Activated naive CD4-positive, alpha-beta T cell (primary cell): ENCODE results near the gene RNF8.

ENCODE experiments used
- DNase-seq, 4 experiments: peaks; one replicate each; lab custom pipeline; 2025; lab: John Stamatoyannopoulos, UW

Gene RNF8

GRCh38 chr6:37359039-37359438, 5.3 kb downstream of the RNF8 start:
- no peak for DNase-seq

- DNase-seq = no peak
Measured at GRCh38 chr6:37362101-37362828, 8.5 kb downstream of the RNF8 start.

GRCh38 chr6:37365791-37366190, 12.0 kb downstream of the RNF8 start:
- no peak for DNase-seq

DNA sequence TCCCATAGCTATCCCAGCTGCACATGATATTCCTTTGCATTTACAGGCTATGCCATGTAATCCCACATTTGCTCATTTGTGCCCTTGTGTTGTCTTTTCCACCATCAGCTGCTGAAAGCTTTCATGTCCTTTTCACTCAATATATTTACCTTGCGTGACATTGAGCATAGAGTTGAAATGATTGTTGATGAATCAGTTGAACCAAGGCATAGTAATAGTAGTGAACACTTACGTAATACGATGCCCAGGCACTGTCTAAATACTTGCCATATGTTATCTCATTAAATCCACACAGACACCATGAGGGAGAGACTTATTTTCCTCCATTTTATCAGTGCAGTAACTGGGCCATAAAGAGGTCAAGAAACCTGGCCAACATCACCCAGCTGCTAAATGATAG, 13.1 kb downstream of the RNF8 start:
- no peak for DNase-seq

GRCh38 chr6:37368961-37369320, 15.2 kb downstream of the RNF8 start:
- no peak for DNase-seq

DNA sequence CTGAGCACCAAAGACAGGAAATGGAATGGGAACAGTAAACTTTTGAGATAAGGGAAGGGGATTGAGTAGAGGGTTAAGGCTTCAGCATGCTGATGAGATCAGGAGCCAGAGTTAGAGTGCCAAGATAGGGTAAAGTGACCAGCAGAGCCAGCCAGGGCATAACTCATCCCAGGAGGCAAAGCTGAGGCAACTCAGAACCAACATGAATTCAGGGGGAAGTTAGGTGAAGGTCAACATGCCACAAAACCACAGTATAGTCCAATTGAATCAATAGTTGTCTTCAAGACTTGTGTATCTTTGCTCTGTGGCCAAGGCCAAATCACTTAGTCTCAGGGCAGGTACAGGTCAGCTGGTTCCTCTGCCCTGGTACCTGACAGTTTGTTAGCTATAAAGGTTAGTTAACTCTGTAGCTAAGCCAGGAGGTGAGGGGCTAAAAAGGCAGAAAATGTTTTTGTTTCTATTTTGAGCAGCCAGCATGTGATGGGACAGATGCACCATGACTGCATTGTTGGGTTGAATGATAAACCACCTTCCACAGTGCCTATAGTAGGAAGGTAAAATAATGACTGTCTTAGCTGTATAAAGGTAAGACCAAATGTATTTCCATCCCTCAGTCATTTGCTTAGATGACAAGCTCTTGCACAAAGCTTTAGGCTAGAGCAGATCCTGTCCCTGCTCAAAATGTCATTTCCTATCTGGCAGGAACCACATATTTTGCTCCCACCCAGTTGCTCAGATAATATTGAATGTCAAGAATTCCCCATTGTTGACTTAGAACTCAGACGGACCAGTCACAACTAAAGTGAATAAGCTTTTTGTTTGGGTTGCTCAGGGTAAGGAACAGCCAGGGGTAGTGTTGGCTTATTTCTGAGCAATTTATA, 15.8 kb downstream of the RNF8 start:
- DNase-seq = no peak

DNA sequence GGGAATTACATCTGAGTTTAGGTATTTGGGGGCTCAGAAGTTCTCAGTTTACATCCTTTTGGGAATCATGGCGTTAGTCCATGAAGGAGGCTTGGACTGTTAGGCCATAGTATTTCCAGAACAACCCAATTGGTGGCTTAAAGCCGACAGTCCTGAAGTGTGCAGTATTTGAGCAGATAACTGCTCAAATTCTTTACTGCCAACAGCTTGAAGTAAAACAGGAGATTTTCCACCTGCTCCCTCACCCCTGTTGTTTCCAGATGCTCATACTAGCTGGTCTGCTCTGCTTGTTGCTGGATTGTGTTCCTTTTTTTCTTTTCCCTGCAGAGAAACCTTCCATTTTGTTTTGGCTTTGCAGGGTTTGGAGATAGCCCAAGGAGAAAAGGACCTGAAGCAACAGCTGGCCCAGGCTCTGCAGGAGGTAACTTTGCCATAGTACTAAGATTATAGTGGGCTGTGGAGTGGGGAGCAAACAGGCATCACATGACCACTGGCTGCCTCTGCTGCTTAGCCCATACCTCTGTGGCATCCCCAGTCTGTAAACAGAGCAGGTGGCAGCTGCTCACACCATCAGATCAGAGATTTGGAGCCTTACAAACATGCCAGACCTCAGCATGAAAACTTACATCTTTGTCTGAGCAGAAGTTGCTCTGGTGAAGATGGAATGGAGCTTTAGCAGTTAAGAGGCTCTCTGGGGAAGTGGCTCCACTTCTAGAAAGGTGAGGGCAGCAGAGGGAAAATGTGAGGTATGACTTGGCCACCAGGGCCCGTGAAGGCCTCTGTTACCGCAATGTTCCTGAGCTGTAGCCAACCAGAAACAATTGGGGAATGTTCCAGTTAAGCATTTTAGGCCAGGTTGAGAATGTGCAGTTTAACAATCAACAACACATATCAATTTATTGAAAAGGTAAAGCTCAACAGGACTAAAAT, 17.6 kb downstream of the RNF8 start:
- DNase-seq = no peak

DNA sequence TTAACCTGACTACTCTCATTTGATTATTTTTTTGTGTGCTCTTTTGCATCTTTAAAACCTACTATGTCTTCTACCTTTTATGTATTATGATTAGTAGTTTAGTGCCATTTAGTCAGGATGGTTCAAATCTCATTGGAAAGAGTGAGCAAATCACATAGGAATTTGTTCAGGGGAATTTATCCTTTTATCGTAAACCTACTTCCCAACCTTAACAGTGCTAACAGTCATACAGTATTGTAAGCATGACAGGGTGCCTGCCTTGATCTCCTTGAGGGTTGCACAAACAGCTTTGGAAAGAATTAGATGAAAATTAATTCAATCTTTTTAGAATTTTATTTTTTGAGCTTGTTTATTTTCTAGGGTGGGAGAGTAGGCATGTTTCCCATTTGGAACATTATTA, 18.3 kb downstream of the RNF8 start:
- DNase-seq = no peak

GRCh38 chr6:37373822-37374471, 20.2 kb downstream of the RNF8 start:
- DNase-seq = no peak

DNA sequence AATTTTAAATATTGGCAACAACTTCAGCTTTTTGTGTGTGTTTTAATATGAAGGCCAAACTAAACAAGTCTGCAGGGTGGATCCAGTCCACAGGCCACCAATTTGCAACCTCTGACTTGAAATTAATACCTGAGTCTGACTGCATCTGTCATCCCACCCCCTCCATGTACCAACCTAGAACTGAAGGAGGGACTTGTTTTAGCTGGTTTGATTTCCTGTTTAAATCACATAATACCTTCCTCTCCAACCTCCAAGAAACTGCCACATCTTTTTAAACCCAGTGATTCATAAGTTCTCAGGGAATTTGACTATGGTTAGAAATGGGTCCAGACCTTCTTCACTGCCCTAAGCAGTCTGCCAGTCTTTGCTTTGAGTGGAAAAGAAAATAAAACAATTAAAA, 21.6 kb downstream of the RNF8 start:
- DNase-seq = no peak

DNA sequence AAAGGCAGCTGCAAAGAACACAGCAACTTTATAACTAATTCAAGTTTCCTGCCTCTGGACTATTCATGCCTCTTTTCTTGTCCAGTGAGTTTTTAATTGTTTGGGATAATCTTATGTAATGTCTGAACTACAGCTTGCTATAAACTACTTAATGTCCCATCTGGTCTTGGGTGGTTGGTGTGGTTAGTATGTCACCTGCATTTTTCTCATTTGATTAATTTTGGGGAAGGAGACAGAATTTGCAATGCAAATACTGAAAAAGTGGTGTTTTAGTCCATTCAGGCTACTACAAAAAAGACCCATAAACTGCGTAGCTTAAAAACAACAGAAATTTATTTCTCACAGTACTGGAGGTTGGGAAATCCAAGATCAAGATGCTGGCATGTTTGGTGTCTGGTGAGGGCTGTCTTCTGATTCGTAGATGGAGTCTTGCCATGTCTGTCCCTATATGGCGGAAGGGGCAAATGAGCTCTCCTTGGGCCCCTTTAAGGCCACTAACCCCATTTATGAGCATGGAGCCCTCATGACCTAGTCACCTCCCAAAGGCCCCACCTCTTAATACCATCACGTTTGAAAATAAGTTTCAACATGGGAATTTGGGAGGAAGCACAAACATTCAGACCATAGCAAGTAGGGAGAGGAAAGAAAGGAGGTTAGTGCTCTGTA, 22.4 kb downstream of the RNF8 start:
- DNase-seq = no peak

GRCh38 chr6:37381579-37381978, 27.8 kb downstream of the RNF8 start:
- DNase-seq = no peak

DNA sequence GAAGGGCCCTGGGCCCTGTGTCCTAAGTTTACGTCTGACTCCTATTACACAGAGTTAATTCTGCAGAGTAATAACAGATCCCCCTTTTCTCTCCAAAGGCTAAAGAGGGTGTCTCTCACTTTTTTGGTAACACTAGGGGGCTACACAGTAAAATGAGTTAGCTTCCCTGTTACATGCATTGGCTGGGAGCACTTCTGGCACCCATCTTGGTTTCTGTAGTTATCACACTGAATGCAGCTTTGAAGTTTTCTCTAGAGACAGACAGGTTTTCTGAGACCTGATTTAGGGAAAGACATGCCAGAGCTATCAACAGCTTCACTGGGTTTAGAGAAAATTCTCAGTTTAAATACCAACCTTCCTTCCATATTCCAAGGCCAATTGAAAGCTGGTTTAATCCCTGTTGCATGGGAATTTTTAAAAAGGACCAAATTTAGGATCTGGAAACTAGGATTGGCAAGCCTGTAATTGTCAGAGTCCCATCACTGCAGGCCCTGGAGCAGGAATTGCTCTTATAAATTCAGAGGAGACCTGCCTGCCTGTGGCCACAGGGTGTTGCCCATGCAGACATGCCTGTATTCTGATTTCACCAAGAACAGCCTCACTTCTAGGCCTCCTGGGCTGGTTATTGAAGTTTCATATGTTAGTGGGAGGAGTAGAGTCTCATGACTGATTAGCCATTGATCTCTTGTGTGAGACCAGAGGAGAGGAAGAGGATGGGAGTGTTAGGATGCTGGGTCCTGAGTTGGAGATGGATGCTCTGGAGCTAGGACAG, 29.4 kb downstream of the RNF8 start:
- no peak for DNase-seq

DNA sequence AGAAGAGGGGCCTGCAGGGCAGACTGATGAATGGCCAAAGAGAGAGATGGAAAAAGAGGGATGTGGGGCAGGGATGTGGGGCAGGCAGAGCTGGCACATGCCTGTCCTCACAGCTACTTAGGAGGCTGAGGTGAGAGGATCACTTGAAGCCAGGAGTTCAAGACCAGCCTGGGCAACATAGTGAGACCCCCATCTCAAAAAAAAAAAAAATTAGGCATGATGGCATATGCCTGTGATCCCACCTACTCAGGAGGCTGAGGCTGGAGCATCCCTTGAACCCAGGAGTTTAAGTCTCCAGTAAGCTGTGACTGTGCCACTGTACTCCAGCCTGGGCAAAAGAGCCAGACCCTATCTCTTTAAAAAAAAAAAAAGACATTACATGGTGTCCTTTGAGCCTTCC, 34.8 kb downstream of the RNF8 start:
- no peak for DNase-seq

DNA sequence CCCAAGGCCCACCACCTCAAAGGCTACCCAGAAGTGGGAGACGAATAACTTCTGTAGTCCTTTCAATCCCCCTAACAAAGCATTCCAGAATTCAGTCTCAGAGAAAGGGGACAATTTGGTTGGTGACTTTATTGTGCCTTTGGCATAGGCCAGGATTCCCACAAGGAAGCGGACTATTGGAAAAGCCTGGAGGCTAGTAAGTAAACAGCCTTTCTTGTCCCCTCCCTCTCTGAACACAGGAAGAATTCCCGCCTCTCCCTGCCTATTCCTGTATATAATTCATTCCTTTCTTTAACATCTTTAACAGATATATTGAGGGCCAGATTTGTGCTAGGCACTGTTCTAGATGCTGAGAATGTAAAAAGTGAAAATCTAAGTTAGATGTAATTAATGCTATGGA, 36.1 kb downstream of the RNF8 start:
- no peak for DNase-seq

GRCh38 chr6:37391120-37391519, 37.3 kb downstream of the RNF8 start:
- DNase-seq = no peak

DNA sequence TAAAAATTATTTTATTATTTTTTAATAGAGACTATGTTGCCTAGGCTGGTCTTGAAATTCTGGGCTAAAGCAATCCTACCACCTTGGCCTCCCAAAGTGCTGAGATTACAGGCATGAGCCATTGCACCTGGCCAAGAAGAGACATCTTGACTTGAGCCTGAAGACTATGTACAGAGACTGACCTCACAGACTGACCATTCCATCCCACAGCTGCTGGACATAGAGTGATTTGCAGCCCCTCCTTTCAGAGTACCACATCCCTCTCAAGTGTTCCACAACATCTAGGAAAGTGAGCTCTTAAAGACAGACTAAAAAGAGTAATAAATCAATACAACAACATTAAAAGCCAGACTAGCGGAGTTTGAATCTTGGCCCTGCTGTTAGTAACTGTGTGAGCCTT, 39.0 kb downstream of the RNF8 start:
- DNase-seq = no peak

DNA sequence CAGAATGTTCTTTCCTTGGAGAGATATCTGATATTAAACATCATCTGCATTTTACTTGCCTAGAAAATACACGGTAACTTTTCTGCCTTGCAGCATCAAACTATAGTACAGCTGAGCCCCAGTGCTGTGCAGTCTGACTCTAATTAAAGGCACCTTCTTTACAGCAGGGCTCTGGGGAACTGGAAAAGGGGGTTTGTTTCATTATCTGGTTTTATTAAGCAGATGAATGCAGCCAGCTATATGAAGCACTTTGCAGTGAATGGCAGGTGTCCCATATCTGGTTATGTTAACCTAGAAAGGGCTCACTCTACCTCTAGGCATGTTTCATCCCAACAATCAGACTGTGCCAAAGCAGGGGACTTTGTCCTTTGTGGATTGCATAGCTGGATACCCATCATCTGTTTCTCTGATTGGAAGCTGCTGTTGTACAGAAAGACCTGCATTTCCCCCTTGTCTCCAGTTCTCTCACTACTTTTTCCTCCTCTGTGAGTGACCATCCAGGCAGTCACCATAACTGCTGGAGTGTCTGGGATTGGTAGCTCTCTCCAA, 39.7 kb downstream of the RNF8 start:
- DNase-seq = no peak

GRCh38 chr6:37396571-37397180, 42.9 kb downstream of the RNF8 start:
- no peak for DNase-seq

- no peak for DNase-seq
Measured at GRCh38 chr6:37399131-37399530, 45.3 kb downstream of the RNF8 start.
